ENCODE data around the gene MREG. TPM values are rescaled to one million over a fixed set of nuclear protein-coding genes. Genes with fewer than 3 reads are reported as not detected.

Gene MREG
- polyA plus RNA-seq, 3 donors, result 0.14 to 0.47 TPM; not detected in 1

DNA sequence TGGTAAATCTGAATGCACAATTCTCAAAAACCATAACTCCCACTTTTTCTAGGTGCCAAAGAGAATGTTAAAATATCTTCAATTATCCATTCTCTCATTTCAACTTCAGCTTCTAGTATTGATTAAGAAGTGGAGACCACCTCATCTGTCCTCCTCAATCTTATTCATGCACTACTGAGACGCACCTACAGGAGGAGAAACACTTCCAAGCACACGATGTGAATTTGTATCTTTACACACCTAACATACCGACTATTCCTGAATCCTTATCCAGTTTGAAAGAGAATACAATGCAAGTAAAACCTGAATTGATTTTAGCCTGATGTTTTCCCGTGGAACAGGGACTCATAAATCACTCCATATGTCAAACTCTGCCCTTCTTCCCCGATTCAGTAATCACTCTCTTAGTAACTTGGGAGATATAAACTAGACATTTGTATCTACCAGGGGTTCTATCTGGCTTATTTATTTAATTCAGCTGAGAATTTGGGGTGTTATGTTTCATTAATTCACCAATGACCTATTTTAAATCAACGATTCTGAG lies 101.0 kb downstream of the MREG start:
- H3K9me3 Mint-ChIP-seq, result peaks cover 0 to 3% (median 0%) of the 10 kb centered on the region in 7 donors
- Histone ChIP-seq H3K9ac (ENCODE audit: insufficient read depth, low read length, poor library complexity, severe bottlenecking) (no peak overlapping the region), H3K4me2 (replicated peaks; ENCODE audit: extremely low read depth, low read length, poor library complexity, severe bottlenecking) (no peak overlapping the region), H3K27me3 (ENCODE audit: control insufficient read depth in 2 of 2, insufficient read depth in 2 of 2, low read length in 2 of 2) (no peaks in the 10 kb centered on the region), H3K4me3 (replicated peaks in 1 of 3; ENCODE audit: low read depth in 2 of 3, low read length in 3 of 3) (no peak overlapping the region), H4K20me1 (ENCODE audit: insufficient read depth, low read length) (no peaks in the 10 kb centered on the region), H3K36me3 (replicated peaks in 1 of 2; ENCODE audit: control insufficient read depth in 1 of 2, insufficient read depth in 2 of 2, low read length in 2 of 2) (no peaks in the 10 kb centered on the region), H3K9me3 (replicated peaks in 1 of 2; ENCODE audit: control insufficient read depth in 1 of 2, insufficient read depth in 1 of 2, low read length in 2 of 2) (no peaks in the 10 kb centered on the region), H2AFZ (ENCODE audit: insufficient read depth, low read depth, low read length, poor library complexity, severe bottlenecking) (no peak overlapping the region), H3K4me1 (ENCODE audit: control insufficient read depth in 1 of 2, insufficient read depth in 2 of 2, low read length in 2 of 2) (peaks cover 16 to 21% of the 10 kb centered on the region in 2 donors), H3K27ac (ENCODE audit: low read depth in 1 of 2, low read length in 2 of 2) (no peak overlapping the region), H3K79me2 (ENCODE audit: insufficient read depth, low read length) (no peaks in the 10 kb centered on the region)
- no peaks in the 10 kb centered on the region for H3K36me3 Mint-ChIP-seq
- no peak for DNase-seq
- intact Hi-C loops (cut with micrococcal nuclease), result no loop called here
- H3K4me3 Mint-ChIP-seq, result no peak overlapping the region
- WGBS (ENCODE audit: insufficient coverage), result 93% methylated on average over 3 of the region's 6 CpGs
- peaks cover 14% of the 10 kb centered on the region for H3K4me1 Mint-ChIP-seq
- peaks cover 0 to 11% (median 7%) of the 10 kb centered on the region in 3 donors for H3K27me3 Mint-ChIP-seq (ENCODE audit: low read depth in 3 of 3)
- no peak for TF ChIP-seq CTCF (IDR thresholded peaks at IDR 0.05)
- H3K27ac Mint-ChIP-seq, result peak overlapping the region in 1 of 7 donors; percentile 54

DNA sequence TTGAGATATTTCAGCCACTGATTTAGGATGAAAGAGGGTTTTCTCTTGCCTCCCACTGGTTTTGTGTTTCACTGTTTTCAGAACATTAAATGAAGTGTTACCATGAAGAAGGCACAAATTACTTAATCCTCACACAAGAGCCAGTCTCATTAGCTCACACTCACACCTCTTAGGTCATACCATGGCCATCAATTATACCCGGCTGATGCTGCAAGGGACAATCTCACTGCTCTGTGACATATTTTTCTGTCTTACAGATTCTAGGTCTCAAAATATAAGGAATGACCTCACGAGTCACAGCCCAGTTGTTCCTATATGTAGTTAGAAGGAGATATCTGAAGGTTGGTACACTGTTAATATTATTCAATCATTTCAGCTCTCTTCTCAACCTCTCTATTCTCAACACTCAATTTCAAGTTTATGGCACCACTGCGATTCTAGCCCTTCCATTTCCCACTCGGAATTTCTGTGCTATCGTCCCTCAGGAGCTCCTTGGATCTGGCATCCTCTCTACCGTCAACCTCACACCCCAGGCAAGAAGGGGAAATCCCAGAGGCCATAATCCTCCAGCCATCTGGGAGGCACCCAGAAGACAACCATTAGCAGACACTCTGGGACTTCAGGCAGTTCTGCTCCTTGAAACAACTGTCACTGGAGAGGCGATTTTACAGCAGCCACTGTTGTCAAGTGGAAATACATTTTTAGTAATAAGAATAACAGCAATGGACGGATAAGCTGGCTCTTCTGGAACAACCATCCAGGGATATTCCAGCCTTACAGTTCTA lies 101.9 kb downstream of the MREG start:
- Histone ChIP-seq H3K79me2 (ENCODE audit: insufficient read depth, low read length) (no peaks in the 10 kb centered on the region), H3K4me3 (replicated peaks in 1 of 3; ENCODE audit: low read depth in 2 of 3, low read length in 3 of 3) (no peak overlapping the region), H3K4me1 (ENCODE audit: control insufficient read depth in 1 of 2, insufficient read depth in 2 of 2, low read length in 2 of 2) (peaks cover 16 to 17% of the 10 kb centered on the region in 2 donors), H2AFZ (ENCODE audit: insufficient read depth, low read depth, low read length, poor library complexity, severe bottlenecking) (no peak overlapping the region), H3K9ac (ENCODE audit: insufficient read depth, low read length, poor library complexity, severe bottlenecking) (no peak overlapping the region), H3K27me3 (ENCODE audit: control insufficient read depth in 2 of 2, insufficient read depth in 2 of 2, low read length in 2 of 2) (no peaks in the 10 kb centered on the region), H4K20me1 (ENCODE audit: insufficient read depth, low read length) (no peaks in the 10 kb centered on the region), H3K36me3 (replicated peaks in 1 of 2; ENCODE audit: control insufficient read depth in 1 of 2, insufficient read depth in 2 of 2, low read length in 2 of 2) (no peaks in the 10 kb centered on the region), H3K9me3 (replicated peaks in 1 of 2; ENCODE audit: control insufficient read depth in 1 of 2, insufficient read depth in 1 of 2, low read length in 2 of 2) (no peaks in the 10 kb centered on the region), H3K27ac (ENCODE audit: low read depth in 1 of 2, low read length in 2 of 2) (no peak overlapping the region), H3K4me2 (replicated peaks; ENCODE audit: extremely low read depth, low read length, poor library complexity, severe bottlenecking) (no peak overlapping the region)
- DNase-seq, result no peak
- H3K4me1 Mint-ChIP-seq, result peaks cover 8% of the 10 kb centered on the region
- H3K9me3 Mint-ChIP-seq, result peaks cover 0 to 3% (median 0%) of the 10 kb centered on the region in 7 donors
- peaks cover 3 to 14% (median 7%) of the 10 kb centered on the region in 3 donors for H3K27me3 Mint-ChIP-seq (ENCODE audit: low read depth in 3 of 3)
- peak overlapping the region in 1 of 7 donors; percentile 56 for H3K27ac Mint-ChIP-seq
- 93% methylated on average over 4 of the region's 8 CpGs for WGBS (ENCODE audit: insufficient coverage)
- no peaks in the 10 kb centered on the region for H3K36me3 Mint-ChIP-seq
- intact Hi-C loops (cut with micrococcal nuclease), result no loop called here
- TF ChIP-seq CTCF (IDR thresholded peaks at IDR 0.05), result no peak
- H3K4me3 Mint-ChIP-seq, result no peak overlapping the region
